Natural killer cell (primary cell): Measurements from ENCODE around the gene PANK4. TPM values are rescaled to one million over a fixed set of nuclear protein-coding genes. Genes with fewer than 3 reads are reported as not detected.
A peak's percentile ranks its signal among the peaks of the same experiment; 100 is the strongest.

Experiments used
- ATAC-seq, 3 donors: fragments of 150-1000 bp in 2 of 3; fragments of 200-7000 bp in 1 of 3; cut with Tn5 transposase; 1 replicate in 1 of 3; 2 replicates in 2 of 3; pipeline ENCODE4 v1.10.0; 2021; ENCODE audit warnings: mild to moderate bottlenecking in 2 of 3, moderate library complexity in 2 of 3
- DNase-seq, 2 donors: peaks; one replicate each; pipeline versions ENCODE4 v3.0.0 to v3.0.0-alpha.2; 2013 to 2021; ENCODE audit warnings: mixed read lengths in 1 of 2
- H3K27ac ChIP-seq: one replicate; pipeline ENCODE4 v1.5.1; 2013; ENCODE audit warnings: mild to moderate bottlenecking, low read length
- H3K27me3 ChIP-seq: one replicate; pipeline ENCODE4 v1.6.1; 2013; ENCODE audit warnings: low read length; ENCODE audit not compliant: control insufficient read depth, insufficient read depth
- H3K36me3 ChIP-seq: one replicate; pipeline ENCODE4 v1.6.1; 2013; ENCODE audit warnings: low read length; ENCODE audit not compliant: control insufficient read depth, insufficient read depth
- H3K4me1 ChIP-seq: one replicate; pipeline ENCODE4 v1.6.1; 2013; ENCODE audit warnings: low read length; ENCODE audit not compliant: control insufficient read depth, insufficient read depth
- H3K4me3 ChIP-seq: one replicate; pipeline ENCODE4 v1.5.1; 2013; ENCODE audit warnings: low read length
- H3K9me3 ChIP-seq: one replicate; pipeline ENCODE4 v1.6.1; 2013; ENCODE audit warnings: low read length; ENCODE audit not compliant: control insufficient read depth, insufficient read depth
- H3K27ac Mint-ChIP-seq, 2 donors: one replicate each; pipeline ENCODE4 v1.8.0; 2022; ENCODE audit warnings: mild to moderate bottlenecking in 2 of 2, mixed read lengths in 2 of 2, moderate library complexity in 1 of 2
- H3K27me3 Mint-ChIP-seq, 2 donors: one replicate each; pipeline ENCODE4 v1.8.0; 2022; ENCODE audit warnings: low read depth in 2 of 2, mixed read lengths in 2 of 2
- H3K36me3 Mint-ChIP-seq: one replicate; pipeline ENCODE4 v1.8.0; 2022; ENCODE audit warnings: mixed read lengths
- H3K4me1 Mint-ChIP-seq, 2 donors: one replicate each; pipeline ENCODE4 v1.8.0; 2022; ENCODE audit warnings: mixed read lengths in 2 of 2
- H3K4me3 Mint-ChIP-seq: one replicate; pipeline ENCODE4 v1.8.0; 2022; ENCODE audit warnings: mild to moderate bottlenecking, moderate library complexity, mixed read lengths
- H3K9me3 Mint-ChIP-seq, 2 donors: one replicate each; pipeline ENCODE4 v1.8.0; 2022; ENCODE audit warnings: mixed read lengths in 2 of 2
- WGBS: methylation state at CpG from one replicate; pipeline ENCODE4 v1.1.7; 2013; ENCODE audit warnings: missing lambda C conversion rate; ENCODE audit not compliant: insufficient coverage; 5-methylcytosine and 5-hydroxymethylcytosine counted together
- intact Hi-C: fragments of 100-400 bp; cut with micrococcal nuclease; formaldehyde crosslinking; loops from one replicate; pipeline ENCODE4 v1.14.2; 2022
- total RNA-seq, 4 donors: library from RNA; stranded (reverse); fragments of 120-200 nt in 1 of 4; gene quantifications; one replicate each; pipeline versions ENCODE4 v1.2.3 to v1.2.4, GENCODE V29; 2013 to 2022
- TF ChIP-seq, protein P1 (sequence below): fragments of 200-600 bp; IDR thresholded peaks from one replicate; pipeline ENCODE4 v1.8.0; 2022; ENCODE audit warnings: antibody characterized with exemption

Gene PANK4
- total RNA-seq, 3 donors from 2014 or later (not counting 1 experiment from before 2014, with no cell fraction given), result 48.2 to 75.7 (median 61.8) TPM

DNA sequence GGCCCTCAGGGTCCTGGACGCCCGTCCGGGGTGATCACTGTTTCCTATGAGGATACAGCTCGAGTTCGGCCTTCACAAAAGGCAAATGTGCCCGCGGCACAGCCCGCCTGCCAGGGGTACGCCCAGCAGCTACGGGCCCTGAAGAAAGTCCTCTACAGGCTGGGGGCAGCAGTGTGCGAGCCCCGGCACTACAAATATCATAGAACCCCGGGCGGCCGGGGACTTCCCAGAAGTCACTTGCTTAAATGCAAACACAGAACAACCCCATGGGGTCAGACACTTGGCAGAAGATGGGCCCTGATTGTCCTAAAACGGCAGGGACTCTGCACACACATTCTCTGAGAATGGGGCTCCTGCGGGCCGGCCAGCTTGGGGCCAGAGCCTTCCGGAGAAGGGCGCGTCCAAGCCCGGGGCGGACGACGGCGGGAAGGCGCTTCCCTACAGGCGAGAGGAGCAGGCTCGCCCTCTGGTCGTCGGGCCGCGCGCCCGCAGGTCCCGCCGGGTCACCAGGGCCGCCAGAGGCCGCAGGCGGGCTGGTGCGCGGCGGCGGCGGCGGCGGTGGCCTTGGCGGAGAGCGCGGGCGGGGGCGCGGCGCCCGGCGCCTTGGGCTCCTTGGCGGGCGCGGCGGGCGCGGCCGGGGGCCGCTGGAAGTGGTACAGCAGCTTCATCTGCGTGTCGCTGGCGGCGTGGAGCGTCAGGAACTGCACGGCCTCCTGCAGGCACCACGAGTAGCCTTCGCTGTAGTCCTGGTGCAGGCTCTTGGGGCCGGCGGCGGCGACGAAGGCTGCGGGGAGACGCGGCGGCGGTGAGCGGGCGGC is 2.8 kb upstream of the PANK4 start:
- H3K4me3 Mint-ChIP-seq, result peak overlapping the region; percentile 88
- DNase-seq, result peak; percentile 50 to 77
- Histone ChIP-seq H3K36me3 (no peaks in the 10 kb centered on the region), H3K27ac (no peak overlapping the region), H3K4me1 (peaks cover 52% of the 10 kb centered on the region), H3K27me3 (peaks cover 39% of the 10 kb centered on the region), H3K9me3 (no peaks in the 10 kb centered on the region), H3K4me3 (peak overlapping the region; percentile 22)
- no peaks in the 10 kb centered on the region for H3K36me3 Mint-ChIP-seq
- 3% methylated on average over 84 of the region's 84 CpGs for WGBS
- H3K27me3 Mint-ChIP-seq, result peaks cover 0 to 15% of the 10 kb centered on the region in 2 donors
- peaks cover 19 to 28% of the 10 kb centered on the region in 2 donors for H3K4me1 Mint-ChIP-seq
- intact Hi-C loops, result loop anchor here (5.0 kb wide), 1 partner anchor 58 kb away; the partner anchor contains the start of gene PRXL2B
- TF ChIP-seq, protein P1, sequence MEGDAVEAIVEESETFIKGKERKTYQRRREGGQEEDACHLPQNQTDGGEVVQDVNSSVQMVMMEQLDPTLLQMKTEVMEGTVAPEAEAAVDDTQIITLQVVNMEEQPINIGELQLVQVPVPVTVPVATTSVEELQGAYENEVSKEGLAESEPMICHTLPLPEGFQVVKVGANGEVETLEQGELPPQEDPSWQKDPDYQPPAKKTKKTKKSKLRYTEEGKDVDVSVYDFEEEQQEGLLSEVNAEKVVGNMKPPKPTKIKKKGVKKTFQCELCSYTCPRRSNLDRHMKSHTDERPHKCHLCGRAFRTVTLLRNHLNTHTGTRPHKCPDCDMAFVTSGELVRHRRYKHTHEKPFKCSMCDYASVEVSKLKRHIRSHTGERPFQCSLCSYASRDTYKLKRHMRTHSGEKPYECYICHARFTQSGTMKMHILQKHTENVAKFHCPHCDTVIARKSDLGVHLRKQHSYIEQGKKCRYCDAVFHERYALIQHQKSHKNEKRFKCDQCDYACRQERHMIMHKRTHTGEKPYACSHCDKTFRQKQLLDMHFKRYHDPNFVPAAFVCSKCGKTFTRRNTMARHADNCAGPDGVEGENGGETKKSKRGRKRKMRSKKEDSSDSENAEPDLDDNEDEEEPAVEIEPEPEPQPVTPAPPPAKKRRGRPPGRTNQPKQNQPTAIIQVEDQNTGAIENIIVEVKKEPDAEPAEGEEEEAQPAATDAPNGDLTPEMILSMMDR, result no peak
- H3K9me3 Mint-ChIP-seq, result no peaks in the 10 kb centered on the region
- peak overlapping the region in 1 of 2 donors; percentile 73 for H3K27ac Mint-ChIP-seq
- peak; percentile 19 to 34 (median 24) for ATAC-seq

DNA sequence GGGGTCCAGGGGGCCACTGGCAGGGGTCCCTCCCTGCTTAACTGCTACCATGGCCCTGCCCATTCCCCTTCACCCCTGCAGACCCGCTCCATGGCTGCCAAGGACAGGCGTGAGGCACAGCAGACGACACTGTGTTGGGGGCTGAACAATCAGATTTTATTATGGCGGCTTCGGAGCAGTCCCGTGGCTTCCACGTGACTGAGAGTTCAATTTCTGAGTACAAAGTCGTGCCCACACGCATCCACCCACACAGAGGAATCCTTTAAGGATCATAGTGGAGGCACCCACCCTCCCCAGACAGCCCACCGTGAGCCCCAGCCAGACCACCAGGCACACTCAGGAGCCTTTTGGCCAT is 2.2 kb upstream of the PANK4 start:
- peaks cover 24 to 33% of the 10 kb centered on the region in 2 donors for H3K4me1 Mint-ChIP-seq
- H3K36me3 Mint-ChIP-seq, result no peaks in the 10 kb centered on the region
- no peak for ATAC-seq
- peaks cover 0 to 15% of the 10 kb centered on the region in 2 donors for H3K27me3 Mint-ChIP-seq
- Histone ChIP-seq H3K27ac (no peak overlapping the region), H3K27me3 (peaks cover 39% of the 10 kb centered on the region), H3K36me3 (no peaks in the 10 kb centered on the region), H3K4me1 (peaks cover 58% of the 10 kb centered on the region), H3K4me3 (no peak overlapping the region), H3K9me3 (no peaks in the 10 kb centered on the region)
- WGBS, result 76% methylated on average over 10 of the region's 10 CpGs
- H3K27ac Mint-ChIP-seq, result peak overlapping the region in 1 of 2 donors; percentile 73
- no peaks in the 10 kb centered on the region for H3K9me3 Mint-ChIP-seq
- no peak for DNase-seq
- H3K4me3 Mint-ChIP-seq, result no peak overlapping the region
- TF ChIP-seq, protein P1, result no peak
- intact Hi-C loops, result loop anchor here (5.0 kb wide), 1 partner anchor 59 kb away; the partner anchor contains the start of gene PRXL2B

DNA sequence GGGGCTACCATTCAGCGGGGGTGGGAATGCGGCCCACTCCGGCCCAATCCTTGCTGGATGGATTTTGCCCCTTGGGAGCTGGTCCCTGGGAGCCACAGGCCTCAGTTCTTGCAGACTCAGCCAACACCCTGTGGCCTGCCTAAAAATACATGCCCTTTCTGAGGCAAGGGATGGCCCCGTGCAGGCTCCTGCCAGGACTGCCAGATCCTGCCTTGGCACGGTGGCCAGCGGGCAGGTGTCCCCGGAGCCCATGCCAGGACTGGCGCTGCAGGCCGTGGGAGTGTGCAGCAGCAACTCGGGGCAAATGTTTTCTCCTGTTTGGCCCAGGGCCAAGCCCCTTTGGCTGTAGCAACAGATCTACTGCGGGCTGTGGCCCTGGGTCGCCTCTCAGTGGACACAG is 1.6 kb upstream of the PANK4 start:
- ATAC-seq (no peak), DNase-seq (no peak)
- H3K27ac ChIP-seq, result no peak overlapping the region
- H3K27ac Mint-ChIP-seq, result no peak overlapping the region
- H3K4me3 ChIP-seq, result no peak overlapping the region
- 92% methylated on average over 12 of the region's 12 CpGs for WGBS
- peaks cover 0 to 13% of the 10 kb centered on the region in 2 donors for H3K27me3 Mint-ChIP-seq
- H3K9me3 ChIP-seq, result no peaks in the 10 kb centered on the region
- H3K9me3 Mint-ChIP-seq, result no peaks in the 10 kb centered on the region
- no peaks in the 10 kb centered on the region for H3K36me3 Mint-ChIP-seq
- H3K4me1 ChIP-seq, result peaks cover 64% of the 10 kb centered on the region
- peaks cover 24 to 33% of the 10 kb centered on the region in 2 donors for H3K4me1 Mint-ChIP-seq
- H3K36me3 ChIP-seq, result no peaks in the 10 kb centered on the region
- intact Hi-C loops, result loop anchor here (5.0 kb wide), 1 partner anchor 59 kb away; the partner anchor contains the start of gene PRXL2B
- peaks cover 36% of the 10 kb centered on the region for H3K27me3 ChIP-seq
- TF ChIP-seq, protein P1, result no peak
- H3K4me3 Mint-ChIP-seq, result no peak overlapping the region
